OCI-LY1 (cell line): ENCODE data around the gene SMIM43.
"Not testable (repeated sequence)": the region's sequence is repeated elsewhere in the genome, so short reads cannot be mapped to it uniquely, and the experiment has no call there.

ENCODE experiments used
- EZH2 ChIP-seq: fragments of 200-600 bp; sonication (generic), shearing (Covaris generic); IDR thresholded peaks from 2 replicates; pipeline ENCODE4 v1.8.0; 2017; ENCODE audit warnings: borderline replicate concordance, mixed run types, mild to moderate bottlenecking, antibody characterized with exemption, low read length, moderate library complexity, mixed read lengths
- TF ChIP-seq, protein P1 (sequence below): fragments of 200-600 bp; sonication (generic), shearing (Covaris generic); IDR thresholded peaks from 2 replicates; pipeline ENCODE4 v1.5.1; 2017; ENCODE audit warnings: mild to moderate bottlenecking, antibody characterized with exemption, low read length, moderate library complexity, mixed read lengths

DNA sequence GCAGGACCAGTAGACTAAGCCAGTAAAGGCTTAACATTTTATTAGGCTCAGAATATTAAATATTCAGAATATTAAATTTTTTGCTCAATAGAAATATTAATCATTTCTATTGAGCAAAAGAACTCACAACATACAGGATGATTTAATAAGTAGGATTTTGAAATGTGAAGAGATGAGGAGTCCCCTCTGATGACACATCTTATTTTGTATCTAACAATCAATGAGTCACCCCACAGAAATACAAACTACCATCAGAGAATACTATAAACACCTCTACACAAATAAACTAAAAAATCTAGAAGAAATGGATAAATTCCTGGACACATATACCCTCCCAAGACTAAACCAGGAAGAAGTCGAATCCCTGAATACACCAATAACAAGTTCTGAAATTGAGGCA lies 12.8 kb downstream of the SMIM43 start:
- TF ChIP-seq, protein P1, sequence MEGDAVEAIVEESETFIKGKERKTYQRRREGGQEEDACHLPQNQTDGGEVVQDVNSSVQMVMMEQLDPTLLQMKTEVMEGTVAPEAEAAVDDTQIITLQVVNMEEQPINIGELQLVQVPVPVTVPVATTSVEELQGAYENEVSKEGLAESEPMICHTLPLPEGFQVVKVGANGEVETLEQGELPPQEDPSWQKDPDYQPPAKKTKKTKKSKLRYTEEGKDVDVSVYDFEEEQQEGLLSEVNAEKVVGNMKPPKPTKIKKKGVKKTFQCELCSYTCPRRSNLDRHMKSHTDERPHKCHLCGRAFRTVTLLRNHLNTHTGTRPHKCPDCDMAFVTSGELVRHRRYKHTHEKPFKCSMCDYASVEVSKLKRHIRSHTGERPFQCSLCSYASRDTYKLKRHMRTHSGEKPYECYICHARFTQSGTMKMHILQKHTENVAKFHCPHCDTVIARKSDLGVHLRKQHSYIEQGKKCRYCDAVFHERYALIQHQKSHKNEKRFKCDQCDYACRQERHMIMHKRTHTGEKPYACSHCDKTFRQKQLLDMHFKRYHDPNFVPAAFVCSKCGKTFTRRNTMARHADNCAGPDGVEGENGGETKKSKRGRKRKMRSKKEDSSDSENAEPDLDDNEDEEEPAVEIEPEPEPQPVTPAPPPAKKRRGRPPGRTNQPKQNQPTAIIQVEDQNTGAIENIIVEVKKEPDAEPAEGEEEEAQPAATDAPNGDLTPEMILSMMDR = not testable (repeated sequence)
- not testable (repeated sequence) for TF ChIP-seq EZH2
